ENCODE data around the gene PNPLA3.

Gene PNPLA3

DNA sequence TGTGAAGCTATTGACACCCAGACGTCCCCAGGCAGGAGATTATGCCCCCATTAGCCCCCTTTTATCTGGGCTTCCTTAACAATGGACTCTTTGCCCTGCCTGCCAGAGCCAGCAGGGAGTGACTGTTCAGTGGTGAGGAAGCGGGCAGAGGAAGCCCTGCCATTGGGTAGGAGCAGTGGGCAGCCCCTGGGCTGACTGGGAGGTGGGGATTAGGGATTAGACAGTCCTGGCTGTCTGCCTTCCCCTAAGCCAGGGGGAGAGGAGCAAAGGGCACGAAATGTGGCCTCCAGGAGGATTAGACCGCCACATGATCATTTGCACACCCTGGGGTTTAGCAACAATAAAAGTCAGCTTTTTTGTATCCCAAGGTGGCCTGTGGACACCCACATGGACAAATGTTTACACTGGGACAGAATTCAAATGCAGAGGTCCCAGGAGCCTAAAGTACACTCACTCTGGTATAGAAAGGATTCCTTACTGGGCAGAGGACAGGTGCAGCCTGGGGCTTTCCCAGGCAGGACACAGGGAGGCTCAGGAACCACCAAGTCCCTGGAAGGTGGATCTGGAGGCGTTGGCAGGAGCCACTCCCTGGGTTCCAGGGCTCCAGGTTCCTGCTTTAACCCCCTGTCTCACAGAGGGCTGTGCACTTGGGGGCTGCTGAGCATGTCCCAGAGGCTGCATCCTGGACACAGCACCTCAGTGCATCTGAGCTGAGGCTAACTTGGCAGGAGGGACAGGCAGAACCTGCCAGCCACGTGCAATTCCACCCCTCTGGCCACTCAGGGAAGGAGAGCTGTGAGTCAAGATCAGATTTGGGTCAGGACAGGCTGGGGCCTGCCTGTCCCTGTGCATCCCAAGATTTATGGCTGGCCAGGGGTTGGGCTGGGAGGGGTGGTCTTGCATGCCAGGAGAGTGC, 2.1 kb downstream of the PNPLA3 start:
- no peak for DNase-seq

DNA sequence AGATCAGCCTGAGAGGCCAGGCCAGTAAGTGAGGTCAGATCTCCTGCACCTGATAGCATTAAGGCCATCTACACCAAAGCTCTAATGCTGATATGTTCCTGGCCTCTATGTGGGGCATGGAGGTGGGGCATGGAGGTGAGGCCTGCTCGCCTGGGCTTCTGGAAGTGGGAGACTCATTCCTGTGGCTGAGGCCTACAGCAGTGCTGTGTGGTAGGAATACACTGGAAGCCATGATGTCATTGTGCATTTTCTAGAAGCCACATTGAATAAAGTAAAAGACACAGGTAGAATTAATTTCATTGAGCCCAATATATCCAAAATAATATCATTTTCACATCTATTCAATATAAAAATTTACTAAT, 2.7 kb downstream of the PNPLA3 start:
- DNase-seq: no peak

DNA sequence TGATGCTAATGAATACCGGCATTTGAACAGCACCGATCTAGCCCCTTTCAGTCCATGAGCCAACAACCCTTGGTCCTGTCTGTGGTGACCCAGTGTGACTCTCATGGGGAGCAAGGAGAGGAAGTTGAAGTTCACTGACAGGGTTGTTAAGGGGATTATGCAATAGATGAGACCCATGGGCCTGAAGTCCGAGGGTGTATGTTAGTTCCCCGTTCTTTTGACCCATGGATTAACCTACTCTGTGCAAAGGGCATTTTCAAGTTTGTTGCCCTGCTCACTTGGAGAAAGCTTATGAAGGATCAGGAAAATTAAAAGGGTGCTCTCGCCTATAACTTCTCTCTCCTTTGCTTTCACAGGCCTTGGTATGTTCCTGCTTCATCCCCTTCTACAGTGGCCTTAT, 4.9 kb downstream of the PNPLA3 start:
- peak in 1 of 2 donors; percentile 17 for DNase-seq

DNA sequence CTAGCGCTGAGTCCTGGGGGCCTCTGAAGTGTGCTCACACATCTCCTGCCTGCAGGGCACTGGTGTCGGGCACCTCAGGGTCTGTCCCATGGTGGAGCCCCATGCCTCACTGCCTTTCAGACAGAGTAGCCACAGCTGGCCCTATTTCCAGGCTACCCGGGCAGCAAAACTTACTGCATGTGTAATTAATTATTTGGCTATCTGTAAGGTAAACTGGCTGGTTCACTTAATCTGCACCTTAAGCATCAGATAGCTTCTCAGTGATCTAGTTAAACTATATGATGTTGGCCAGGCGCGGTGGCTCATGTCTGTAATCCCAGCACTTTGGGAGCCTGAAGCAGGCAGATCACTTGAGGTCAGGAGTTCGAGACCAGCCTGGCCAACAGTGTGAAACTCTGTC, 5.3 kb downstream of the PNPLA3 start:
- DNase-seq: no peak

DNA sequence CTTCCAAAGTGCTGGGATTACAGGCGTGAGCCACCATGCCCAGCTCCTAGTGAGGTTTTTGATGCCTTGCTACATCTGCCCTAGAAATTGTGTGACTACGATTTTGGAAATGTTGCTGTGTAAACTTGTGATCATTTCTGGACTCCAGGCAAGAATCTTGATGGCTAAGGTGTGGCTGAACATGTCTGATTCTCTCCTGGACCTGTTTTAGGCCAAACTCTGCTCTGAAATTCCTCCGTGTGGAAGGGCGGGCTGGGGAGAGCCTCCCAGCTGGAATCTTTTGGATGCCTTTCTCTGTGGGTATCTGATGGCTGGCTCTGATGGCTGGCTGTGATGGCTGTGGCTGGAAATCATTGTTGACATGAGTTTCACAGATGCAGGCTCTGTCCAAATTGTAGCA, 8.2 kb downstream of the PNPLA3 start:
- DNase-seq: no peak

DNA sequence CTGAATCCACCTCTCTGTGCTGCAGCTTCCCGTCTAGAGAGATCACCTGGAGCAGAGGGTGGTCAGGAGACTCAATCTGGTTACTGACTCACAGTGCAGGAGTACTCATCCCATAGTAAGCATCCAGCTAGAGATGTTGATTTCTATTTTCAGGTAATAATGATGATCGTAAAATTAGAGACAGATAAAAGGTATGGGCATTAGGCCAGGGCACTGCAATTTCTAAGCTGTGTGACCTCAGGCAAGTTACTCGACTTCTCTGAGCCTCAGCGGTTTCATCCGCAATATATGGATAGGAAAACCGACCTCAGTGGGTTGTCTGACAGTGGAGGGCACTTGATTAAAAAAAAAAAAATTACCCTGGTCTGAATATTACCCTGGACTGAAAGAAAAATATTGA, 17.8 kb downstream of the PNPLA3 start:
- DNase-seq: no peak

DNA sequence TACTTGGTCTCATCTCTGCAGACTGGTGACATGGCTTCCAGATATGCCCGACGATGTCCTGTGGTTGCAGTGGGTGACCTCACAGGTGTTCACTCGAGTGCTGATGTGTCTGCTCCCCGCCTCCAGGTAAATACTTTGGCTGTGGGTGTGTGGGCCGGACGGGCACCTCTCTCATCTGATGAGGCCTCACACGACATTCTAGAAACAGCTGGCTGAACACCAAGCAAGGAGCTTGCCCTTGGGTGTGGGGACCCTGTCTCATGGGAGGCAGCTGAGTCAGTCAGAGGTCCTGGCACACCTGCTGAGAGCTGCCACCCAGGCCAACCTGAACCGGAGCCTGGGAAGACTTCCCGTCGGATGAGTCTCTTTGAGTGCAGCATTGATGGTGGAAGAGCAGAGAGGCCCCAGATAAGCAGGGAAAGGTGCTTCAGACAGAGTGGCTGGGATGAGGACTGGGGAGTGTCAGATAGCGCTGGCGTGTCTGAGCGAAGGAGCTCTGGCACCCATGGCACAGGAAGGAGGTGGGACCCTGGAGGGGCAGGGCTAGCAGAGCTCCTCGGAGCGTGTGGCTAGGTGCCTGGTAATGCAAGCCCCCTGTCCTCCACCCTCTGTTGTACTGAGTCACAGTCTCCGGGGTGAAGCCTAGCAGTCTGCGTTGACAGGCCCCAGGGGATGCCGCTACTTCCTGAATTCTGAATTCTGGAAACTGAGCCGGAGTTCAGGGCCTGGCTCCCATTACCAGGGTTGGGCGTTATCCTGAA, 21.2 kb downstream of the PNPLA3 start:
- DNase-seq: no peak

DNA sequence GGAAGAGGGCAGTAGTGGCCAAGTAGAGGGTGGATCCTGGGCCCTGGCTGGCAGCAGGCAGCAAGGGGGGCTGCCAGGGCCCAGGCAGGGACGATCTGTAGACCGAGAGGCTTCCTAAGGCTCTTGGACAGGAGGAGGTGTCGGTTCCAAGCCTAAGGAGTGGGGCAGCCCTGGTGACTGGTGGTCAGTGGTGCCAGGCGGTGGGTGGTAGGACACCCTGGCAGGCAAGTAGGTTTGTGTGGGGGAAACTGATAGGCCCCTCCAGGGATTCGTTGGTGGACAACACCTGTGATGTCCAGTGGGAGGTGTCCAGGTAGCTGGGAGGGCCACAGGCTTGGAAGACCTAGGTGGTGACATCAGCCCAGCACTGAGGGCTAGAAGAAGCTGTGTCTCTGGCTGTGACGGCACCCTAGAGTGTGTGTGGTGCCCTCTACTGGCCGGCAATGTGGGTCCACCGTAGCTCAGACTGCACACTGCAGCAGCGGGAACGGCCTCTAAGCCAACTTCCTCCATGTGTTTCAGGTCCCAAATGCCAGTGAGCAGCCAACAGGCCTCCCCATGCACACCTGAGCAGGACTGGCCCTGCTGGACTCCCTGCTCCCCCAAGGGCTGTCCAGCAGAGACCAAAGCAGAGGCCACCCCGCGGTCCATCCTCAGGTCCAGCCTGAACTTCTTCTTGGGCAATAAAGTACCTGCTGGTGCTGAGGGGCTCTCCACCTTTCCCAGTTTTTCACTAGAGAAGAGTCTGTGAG, 22.2 kb downstream of the PNPLA3 start:
- peak; percentile 54 to 62 for DNase-seq

DNA sequence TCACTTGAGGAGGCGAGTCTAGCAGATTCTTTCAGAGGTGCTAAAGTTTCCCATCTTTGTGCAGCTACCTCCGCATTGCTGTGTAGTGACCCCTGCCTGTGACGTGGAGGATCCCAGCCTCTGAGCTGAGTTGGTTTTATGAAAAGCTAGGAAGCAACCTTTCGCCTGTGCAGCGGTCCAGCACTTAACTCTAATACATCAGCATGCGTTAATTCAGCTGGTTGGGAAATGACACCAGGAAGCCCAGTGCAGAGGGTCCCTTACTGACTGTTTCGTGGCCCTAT, 22.7 kb downstream of the PNPLA3 start:
- DNase-seq: no peak

DNA sequence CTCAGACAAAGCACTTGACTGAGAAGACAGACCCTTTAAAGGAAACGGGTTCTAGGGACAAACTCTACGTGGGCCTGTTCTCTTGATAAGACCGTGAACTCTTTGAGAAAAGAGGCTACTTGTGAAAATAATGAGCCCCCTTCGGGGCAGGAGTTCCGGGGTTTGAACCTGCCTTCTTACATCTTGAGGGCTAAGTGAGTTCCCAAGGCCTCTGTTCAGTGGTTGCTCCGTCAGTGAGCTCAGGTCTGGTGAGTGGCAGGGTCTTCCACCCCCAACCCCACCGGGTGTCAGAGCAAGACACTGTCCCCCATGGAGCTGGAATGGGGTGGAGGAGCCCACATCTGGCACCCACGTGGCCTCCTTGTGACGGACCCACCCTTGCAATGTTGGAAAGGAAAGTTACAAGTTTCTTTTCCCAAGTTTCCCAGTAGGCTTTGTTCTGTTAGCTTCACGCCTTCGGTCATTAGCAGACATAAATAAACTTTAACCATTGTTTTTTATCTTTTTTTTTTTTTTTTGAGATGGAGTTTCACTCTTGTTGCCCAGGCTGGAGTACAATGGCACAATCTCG, 25.3 kb downstream of the PNPLA3 start:
- DNase-seq: no peak

DNA sequence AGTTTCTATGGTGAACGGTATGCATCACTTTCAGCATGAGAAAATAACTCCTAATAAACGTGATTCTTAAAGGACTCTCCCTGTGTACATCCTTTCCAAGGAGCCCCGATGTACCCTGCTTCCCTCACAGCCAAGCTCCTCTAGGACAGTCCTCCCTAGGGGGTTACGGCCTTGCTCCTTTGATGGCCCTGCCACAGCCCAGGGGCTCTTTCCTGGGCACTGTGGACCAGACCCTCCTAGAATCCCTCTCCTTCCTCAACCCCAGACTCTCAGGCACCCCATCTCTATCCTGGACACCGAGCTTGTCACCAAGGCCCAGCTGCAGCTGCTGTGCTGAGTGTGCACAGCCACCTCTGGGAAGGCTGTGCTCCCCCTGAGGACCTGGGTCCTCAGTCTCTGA, 27.8 kb downstream of the PNPLA3 start:
- no peak for DNase-seq

DNA sequence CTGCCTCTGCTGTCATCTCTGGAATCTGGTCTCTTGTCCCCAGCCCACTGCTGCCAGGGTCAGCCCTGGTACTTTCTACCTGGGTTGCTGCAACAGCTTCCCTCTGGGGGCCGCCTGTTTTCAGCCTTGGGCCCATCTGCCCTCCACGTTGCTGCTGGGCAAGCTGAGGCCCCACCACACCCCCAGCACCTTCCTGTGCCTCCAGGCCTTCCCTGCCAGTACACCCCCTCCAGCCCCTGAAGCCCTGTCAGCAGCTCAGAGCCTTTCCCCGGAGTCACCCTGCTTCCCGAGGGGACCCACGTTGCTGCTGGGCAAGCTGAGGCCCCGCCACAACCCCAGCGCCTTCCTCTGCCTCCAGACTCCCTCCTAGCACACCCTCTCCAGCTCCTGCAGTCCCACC, 28.4 kb downstream of the PNPLA3 start:
- no peak for DNase-seq

DNA sequence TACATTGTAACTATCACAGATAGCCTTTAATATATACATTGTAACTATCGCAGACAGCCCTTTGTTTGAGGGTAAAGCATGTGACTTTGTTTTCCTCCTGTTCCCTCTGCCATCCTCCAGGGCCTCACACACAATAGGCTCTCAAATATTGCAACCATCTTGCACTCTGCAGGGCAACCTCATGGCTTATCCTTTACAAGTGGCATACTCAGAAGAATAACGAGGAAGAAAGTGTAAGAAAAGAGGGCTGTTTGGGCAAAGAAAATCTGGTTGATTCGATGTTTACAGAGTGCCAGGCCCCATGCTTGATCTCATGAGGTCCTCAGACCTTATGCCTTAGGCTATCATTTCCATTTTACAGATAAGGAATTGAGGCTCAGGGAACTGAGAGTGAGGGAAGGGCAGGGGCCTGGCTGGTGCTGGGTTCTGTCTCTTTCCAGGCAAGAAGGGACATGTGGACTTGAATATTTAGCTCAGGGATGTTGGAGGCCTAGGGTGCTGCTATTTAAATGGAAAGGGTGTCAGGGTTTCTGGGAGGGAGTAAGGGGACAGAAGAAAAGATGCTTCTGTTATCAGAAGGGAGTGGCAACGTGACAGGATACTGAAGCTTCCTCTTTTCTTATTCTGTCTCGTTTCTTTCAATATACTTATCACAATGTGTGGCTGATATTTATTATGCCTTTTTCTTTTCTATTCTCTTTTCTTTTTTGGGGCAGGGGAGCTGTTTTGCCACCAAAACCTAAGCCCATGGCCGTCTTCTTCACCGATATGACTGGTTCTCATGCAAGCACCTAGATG, 30.6 kb downstream of the PNPLA3 start:
- no peak for DNase-seq

DNA sequence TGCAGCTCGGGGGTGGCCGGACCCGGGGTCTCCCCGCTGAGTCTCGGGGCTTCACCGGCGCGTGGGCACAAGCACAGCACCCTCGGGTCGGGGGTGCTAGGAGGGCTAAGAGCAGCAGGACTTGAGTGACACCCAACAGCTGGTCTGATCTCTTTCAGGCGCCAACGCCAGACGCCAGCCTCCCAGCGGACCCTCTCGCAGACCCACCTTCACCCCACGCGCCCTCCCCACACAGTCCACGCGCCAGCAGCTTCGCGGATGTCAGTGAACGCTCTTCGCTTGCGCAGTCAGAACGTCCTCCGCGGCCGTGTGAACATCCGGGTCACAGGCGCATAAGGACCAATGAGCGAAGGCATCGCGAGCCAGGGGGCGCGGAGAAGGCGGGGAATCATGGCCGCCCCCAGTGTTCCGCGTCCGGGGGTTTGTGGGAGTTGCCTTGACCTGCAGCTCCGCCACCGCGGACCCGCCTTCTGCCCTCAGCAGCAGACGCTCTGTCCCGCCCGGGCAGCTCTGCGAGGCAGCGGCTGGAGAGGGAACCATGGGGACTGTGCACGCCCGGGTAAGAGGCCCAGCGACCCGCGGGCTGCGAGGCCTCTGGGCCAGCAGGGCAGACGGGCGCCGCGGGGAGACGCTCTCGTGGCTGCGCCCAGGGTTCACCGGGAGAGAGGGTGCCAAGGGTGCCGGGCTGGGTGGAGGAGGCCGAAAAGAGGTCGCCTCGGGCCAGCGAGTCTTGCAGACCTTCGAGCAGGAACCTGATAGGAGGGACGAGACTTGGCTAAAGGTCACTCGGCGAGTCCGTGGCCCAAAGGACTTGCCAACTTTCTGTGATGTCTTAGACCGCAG, 31.7 kb downstream of the PNPLA3 start, which contains the start of gene SAMM50:
TSS of gene SAMM50 (plus strand) at position 403 of the 843 bp plus-strand sequence. CDS start at position 539, 136 bp downstream.
- peak; percentile 88 to 93 for DNase-seq

DNA sequence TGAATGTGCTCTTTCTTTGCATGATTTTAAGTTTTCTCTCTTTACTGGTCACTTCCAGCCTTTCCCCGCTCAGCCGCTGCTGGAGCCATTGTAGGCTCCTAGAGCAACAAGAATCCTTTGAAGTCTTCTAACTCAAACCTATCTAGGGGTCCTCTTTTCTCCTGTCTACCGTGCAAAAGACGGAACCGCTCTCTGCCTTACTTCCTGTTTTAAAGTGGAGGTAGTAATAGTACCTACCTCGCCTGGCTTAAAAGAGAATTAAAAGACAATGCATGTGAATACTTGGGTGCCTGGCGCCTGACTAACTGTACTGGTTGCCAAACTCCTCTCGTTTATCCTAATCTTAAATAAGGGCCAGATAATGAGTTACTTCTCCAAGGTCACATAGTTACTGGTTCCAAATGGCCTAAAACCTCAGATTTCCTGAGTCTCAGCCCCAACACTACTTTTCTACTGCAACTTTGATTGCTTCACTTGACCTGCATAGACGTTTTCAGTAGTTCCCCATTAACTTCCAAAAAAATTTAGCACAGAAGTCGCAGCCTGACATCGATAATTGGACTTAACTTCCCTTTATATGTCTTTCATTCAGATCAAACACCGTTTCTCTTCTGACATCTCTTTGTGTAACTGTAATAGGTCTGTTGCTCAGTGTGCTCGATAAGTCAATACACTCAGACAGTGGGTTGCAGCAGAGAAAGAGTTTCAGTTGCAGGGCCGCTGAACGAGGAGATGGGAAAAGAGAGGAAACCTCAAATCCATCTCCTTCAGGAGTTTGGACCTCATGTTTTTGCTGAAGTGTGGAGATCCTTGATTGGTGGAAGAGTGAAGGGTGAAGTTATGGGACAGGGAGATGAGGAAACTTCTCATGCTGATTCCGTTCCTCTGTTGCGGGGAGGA, 32.5 kb downstream of the PNPLA3 start:
- peak in 1 of 2 donors; percentile 16 for DNase-seq

DNA sequence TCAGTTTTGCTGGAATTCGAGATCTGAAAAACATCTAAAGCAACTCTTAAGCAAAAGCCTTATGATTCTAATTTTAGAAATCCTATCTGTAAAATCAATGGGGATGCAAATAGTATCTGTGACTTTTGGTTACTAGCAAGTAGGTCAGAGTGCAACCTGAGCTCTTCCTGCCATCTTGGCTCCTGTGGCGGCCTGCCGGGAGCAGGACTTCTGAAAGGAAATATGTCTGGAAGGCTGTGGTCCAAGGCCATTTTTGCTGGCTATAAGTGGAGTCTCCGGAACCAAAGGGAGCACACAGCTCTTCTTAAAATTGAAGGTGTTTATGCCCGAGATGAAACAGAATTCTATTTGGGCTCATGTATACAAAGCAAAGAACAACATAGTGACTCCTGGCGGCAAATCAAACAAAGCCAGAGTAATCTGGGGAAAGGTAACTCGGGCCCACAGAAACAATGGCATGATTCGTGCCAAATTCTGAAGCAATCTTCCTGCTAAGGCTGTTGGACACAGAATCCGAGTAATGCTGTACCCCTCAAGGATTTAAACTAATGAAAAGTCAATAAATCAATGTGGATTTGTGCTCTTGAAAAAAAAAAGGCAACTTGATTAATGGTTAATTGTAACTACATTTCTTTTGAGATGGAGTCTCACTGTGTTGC, 33.3 kb downstream of the PNPLA3 start:
- DNase-seq: no peak

DNA sequence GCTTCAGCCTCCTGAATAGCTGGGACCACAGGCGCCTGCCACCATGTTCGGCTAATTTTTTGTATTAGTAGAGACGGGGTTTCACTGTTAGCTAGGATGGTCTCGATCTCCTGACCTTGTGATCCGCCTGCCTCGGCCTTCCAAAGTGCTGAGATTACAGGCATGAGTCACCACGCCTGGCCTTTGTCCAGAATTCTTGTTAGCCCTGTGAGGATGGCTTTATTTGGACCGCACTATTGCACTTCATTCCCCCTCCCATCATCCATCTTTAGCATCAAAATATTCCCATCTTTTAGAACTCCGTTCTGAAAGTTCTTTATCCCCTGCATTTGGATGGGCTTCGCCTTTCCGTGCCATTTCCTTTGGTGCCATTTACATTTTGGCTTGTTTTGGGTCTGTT, 34.3 kb downstream of the PNPLA3 start:
- no peak for DNase-seq

DNA sequence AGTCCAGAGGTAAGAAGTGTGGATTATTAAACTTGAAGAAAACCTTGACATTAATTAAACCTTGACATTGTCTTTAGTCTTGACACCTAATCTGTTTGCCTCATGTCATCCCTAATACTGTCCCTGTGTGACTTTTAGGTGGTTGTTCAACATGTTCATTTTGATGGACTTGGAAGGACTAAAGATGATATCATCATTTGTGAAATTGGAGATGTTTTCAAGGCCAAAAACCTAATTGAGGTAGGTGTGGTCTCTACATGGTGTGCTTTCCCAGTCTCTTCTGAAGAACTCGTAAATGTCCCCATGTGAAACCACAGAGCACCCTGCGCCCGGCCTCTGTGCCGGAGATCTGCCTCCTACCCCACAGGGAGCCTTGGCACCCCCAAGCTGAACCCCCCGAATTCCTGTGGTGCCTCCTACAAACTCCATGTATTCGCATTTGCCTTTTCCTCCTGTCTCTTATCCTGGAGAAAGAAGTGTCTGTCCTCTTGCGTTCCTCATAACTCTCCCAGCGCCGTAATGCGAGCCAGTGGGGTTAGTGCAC, 40.8 kb downstream of the PNPLA3 start:
- DNase-seq: no peak

DNA sequence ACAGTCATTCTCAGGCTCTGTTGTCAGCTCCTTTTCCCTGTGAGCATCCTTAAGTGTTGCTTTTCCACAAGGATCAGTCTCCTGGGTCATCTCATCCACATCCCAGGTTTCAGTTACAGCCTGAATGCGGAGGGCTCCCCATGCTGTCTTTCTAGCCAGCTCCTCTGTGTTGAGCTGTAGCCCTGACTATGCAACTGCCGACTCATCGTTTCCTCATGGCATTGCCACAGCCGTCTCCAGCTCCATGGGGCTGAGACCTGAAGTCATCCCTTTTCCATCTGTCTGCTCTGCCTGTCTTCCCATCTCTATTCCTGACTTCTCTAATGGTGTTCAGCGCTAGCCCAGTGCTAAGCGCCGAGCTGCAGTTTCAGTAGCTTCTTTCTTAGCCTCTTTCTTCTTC, 43.5 kb downstream of the PNPLA3 start:
- DNase-seq: no peak
